ENCODE measurements around the gene RGCC.

RGCC gene

DNA sequence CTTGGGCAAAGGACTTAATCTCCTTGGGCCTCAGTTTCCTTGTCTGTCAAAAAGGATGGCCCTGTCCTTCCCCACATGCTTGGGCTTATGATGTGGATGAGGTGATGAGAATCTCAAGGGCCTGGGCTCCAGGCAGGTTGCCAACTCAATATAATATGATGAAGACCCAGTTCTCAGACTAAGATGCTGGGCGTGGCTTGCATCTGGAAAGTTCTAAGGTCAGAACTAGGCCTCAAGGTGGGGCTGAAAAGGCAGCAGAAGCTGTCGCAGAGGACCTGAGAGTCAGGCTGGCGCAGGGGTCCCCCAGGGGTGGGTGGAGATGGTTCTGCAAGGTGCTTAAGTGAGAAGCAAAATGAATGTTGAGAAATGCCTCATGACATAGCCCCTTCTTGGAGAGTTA, 58.8 kb downstream of the RGCC start:
- no peak for DNase-seq (ENCODE audit: low spot score)

DNA sequence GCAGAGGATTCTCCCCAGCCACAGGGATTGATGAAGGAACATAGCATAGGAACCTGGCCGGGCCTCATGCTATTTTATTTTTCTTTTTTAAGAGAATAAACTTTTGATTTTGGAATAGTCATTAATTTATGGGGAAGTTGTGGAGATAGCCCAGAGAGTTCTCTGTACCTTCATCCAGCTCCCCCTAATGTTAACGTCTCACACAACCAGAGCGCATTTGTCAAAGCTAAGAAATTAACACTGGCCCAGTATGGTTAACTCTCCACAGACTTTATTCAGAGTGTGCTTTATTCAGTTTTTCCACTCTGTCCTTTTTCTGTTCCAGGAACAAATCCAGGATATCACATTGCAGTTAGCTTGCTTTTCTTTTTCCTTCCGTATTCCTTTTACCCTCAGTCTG, 59.4 kb downstream of the RGCC start:
- no peak for DNase-seq (ENCODE audit: low spot score)

DNA sequence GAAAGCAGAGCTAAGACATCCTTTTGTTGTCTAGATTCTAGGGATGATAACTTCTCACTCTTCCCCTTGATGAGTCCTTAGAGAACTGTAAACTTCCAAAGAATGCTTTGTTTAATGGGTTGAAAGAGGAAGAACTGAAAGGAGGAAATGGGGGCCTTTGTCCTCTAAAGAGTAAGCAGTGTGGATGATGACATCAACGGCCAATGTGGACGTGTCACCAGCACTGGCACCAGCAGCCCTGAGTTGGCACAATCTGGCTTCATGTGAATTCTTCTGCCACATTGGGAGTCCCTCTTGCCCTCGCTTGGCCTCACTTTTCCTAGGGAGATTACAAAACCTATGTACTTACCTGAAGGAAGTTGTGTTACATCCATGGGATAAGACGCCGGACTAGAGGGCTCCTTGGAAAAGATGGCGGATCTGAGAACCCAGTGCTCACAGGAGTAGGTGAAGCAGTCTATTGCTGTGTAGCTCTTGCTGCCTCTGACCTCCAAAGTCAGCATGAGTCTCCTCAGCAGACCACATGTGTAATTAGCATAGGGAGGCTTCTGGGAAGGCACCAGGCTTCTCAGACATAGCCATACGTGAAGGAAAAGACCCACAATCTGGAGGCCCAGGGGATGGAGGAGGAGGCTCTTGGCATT, 62.8 kb downstream of the RGCC start:
- DNase-seq (ENCODE audit: low spot score) = no peak

Data from CD4-positive, alpha-beta T cell treated with Interleukin-2 at 100 ng/mL for 4 hours (primary cell).